Activated effector memory CD4-positive, alpha-beta T cell treated with anti-CD3 and anti-CD28 coated beads, Interleukin-2, amount 50 U/mL, for 16 hours (primary cell): Measurements from ENCODE around the gene MOV10L1.

Experiments
- DNase-seq: peaks from one replicate; pipeline ENCODE4 v3.0.0-alpha.2; 2020

Gene MOV10L1

DNA sequence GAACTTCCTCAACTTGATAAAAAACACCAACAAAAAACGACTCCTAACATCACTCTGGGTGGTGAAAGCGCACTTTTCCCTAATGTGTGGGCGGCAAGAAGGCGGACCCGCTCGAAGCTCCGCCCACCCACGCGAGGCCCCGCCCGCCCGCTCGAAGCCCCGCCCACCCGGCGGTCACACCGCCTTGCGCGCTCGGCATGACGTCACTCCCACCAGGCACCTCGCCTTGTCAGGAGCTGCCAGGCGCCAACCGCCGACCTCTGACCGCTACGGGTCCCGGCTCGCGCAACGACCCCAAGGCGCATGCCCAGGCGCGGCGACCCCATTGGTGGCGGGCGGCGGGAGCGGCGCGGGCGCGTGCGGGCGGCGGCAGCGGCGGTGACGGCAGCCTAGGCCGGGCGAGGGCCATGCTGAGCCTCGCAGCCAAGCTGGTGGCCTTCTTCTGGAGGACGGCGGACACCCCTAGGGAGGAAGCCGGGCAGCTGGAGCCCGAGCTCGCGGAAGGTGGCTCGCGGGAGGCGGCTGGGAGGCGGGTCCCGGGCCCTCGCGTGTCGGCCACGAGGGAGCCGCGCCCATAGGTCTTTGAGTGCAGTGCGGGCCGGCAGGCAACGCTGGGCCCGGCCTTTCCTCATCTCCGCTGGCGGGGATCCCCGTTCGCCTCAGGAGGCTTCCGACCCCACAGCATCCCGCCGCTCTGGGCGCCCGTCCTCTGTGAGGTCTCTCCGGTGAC is at the start of gene MOV10L1:
Gene MOV10L1, plus strand, starts transcription at position 325 of the 730 bp plus-strand sequence. Its CDS starts 83 bp downstream, at position 408.
- no peak for DNase-seq

DNA sequence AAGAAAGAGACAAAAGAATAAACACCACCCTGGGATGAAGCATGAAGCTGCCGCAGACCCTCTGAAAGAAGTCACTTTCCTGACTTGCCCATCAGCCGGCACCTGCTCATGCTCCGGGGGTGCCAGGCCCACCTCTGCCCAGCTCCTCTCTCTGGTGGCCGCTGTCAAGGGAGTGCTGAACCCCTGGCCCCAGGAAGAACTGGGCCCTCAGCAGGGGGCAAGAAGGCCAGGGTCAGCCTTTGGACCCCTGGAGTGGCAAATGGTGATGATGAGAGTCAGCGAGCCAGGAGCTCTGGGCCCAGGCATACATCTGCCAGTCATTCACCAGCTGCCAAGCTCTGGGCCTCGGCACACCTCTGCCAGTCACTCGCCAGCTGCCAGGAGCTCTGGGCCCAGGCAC is 49.1 kb upstream of the MOV10L1 start:
- DNase-seq, result peak; percentile 49

DNA sequence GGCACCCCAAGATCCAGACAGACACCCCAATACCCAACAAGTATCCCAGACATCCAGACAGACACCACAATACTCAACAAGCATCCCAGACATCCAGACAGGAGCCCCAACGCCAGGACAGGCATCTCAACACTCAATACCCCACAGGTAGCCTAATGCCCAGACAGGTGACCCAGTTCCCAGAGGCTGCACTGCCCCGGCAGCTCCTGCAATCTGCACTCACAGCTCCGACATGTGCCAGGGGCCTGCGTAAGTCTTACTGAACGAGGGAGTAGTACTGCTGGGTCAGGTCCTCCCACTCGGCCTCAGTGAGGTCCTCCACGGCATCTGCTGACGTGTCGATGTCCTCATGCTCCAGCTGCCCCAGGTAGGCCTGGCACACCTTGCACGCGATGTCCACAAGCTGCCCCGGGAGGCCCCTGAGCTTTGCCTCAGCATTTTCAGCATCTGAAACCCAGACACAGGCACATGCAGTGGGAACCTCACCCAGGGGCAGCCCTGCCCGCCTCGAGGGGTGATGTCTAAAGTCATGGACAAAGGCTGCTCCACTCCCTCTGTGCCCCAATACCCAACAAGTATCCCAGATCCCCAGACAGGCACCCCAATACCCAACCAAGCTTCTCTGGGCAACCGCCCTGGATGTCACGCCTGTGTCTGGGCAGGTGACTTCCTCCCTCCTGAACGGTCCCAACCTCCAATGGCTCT is 48.3 kb upstream of the MOV10L1 start:
- no peak for DNase-seq

DNA sequence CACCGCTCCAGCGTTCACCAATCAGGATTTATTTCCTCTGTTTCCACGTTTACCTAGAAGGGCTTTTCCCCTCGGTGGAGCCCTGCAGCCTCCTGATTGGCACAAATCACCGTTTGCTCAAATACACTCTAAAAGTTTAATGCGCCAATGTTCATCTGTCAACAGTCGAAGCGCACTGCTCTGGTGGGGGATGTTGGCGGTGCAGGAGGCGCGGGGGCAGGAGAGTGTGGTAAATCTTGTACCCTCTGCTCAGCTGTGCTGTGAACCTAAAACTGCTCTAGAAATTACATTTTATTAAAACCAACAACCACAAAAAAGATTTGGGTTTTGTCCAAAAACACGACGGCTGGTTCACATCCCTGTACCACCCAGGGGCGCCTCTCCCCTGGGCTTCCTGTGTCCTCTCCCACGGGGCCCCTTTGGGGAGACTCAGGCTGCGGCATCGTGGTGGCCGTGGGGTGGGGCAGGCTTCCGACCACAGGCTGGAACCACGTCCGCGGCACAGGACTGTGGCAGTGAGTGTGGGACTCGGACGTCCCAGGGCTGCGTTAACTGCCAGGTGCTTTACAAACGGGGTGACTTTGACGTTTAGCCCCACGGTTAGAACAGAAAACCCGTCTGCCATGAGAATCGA is 45.2 kb upstream of the MOV10L1 start:
- no peak for DNase-seq

DNA sequence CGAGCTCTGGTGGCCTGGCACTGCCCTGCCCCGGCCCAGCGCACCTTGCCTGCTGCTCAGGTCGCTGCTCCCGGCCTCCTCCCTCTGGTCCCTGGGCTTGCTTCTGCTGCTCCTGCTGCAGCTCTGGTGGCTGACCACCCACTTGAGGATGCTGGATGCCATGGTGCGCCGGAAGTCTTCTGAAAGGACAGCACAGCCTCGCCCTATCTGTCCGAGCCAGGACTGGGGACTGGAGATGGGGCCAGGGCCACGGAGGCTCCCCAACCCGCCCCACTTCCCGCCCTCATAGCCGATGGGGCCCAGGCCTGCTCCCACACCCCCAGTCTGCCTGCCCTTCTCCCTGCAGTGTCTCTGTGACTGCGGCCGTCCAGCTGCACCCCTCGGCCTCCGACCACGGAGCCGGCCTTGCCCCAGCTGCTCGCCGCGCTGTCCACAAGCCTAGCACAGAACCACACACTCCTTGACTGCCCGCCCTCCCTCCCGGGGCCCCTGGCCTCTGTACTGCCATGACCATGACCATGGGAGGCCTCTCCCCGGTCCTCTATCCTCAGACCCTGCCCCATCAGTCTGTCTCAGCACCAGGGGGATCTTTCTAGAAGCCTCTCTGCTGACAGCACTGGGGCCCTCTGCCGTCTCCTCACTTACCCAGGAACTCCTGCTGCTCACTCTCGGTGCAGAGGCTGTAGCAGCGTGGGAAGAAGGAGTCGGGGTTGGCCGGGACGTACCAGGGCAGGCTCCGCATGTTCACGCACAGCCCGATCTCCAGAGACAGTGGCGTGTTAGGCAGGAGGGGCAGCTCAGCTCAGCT is 44.4 kb upstream of the MOV10L1 start:
- no peak for DNase-seq

DNA sequence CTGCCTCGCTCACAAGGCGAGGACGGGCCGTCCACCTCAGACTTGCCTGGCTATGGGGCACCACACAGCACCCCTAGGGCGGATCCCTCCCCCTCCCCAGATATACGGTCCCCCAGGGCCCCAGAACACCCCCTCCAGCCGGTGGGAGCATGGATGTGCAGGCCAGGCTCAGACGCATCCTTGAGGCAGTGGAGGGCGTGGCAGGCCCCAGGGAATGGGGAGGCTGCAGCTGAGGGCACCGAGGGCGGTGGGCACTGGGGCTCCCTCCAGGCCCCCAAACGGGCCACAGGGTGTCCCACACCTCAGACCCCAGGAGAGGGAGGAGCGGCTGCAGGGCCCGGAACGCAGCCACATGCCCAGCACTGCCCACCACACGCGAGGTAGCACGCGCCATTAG is 43.8 kb upstream of the MOV10L1 start:
- DNase-seq, result no peak

DNA sequence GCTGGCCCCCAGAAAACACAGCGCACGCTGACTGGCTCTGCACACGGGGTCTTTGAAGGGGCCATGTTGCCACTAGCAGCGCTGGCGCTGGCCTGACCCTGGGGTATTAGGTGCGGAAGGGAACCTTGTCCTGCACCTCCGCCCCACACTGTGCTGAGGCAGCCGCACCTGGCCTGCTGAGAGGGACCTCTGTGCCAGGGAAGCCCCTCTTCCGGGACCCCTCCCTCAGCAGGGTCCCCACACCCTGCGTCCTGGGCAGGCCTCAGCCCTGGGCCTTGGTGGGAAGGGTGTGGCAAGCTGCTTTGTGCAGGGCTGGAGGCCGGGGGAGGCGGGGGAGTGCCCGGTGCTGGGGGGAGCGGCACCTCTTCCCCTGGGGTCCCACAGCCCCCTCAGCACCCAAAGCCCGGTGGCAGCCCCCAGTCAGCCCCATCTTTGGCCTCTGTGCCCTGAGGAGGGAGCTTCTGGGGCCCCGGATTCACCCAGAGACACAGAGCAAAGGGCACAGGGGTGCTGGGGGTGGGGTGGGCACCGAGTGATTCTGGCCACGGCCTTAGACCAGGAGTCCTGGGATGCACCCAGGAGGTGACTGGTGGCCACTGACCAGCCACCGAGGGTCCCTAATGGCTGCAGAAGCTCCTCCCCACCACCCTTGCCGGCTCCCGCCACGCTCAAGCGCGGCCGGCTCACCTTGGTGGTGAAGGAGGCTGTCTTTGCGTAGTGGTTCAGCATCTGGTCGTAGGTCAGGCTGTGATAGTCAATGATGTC is 43.1 kb upstream of the MOV10L1 start:
- no peak for DNase-seq

DNA sequence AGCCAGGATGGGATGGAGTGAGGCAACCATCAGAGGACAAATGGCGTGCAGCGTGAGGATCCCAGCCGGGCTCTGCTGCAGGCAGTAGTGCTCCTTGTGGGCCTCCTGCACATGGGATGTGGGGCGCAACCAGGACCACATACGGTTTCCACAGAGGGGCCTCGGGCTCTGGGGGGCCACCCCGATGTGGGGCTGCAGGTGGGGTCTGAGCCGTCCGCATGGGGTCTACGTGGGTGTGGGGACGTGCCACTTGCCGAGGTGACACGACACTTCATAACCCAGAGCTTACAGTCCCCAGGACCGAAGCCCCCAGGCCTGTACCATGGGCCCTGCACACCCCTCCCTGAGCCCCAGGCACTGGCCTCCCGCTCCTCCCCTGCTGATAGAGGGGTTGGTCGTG is 42.5 kb upstream of the MOV10L1 start:
- no peak for DNase-seq

DNA sequence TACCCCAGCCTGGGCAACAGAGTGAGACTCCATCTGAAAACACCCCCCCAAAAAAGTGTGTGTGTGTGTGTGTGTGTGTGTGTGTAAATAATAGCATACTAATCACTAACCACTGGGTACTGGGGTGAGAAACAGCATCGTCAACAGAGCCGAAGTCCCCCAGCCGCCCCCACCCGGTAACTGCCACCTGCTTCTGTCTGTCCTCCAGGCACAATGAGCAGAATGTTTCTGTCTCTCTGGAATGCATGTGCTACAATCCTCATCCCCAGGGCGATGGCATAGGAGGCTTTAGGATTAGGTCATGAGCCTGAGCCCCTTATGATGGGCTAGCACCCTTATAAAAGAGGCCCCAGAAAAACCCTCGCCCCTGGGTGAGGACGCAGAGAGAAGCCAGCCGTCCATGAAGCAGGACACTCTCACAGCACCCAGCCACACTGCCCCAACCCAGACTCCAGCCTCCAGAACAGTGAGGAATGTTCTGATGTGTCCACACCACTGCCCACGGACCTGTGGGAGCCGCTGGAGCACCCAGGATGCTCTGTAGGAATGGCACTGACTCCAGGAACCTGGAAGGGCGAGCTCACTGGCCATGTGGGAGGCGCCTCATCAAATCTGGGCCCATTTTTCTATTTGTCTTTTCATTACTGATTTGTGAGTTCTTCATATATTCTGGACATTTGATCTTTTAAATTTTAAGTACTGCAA is 41.6 kb upstream of the MOV10L1 start:
- DNase-seq, result no peak

DNA sequence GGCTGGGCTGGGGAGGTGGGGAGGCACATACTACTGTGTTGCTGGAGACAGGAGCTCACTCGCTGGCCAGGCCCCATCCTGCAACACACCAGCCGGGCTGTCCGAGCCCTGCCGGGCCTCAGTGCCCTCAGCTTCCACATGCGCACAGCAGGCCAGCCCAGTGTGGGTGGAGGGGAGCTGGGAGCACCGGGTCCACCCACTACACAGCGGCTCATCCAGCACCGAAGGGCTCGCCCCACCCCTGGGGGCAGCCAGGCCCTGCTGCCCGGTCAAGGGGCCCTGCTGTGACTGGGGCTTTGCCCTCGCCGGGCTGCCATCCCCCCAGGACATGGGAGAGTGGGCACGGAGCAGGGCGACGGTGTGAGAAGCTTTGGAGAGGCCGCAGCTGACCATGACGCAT is 41.0 kb upstream of the MOV10L1 start:
- DNase-seq, result no peak

DNA sequence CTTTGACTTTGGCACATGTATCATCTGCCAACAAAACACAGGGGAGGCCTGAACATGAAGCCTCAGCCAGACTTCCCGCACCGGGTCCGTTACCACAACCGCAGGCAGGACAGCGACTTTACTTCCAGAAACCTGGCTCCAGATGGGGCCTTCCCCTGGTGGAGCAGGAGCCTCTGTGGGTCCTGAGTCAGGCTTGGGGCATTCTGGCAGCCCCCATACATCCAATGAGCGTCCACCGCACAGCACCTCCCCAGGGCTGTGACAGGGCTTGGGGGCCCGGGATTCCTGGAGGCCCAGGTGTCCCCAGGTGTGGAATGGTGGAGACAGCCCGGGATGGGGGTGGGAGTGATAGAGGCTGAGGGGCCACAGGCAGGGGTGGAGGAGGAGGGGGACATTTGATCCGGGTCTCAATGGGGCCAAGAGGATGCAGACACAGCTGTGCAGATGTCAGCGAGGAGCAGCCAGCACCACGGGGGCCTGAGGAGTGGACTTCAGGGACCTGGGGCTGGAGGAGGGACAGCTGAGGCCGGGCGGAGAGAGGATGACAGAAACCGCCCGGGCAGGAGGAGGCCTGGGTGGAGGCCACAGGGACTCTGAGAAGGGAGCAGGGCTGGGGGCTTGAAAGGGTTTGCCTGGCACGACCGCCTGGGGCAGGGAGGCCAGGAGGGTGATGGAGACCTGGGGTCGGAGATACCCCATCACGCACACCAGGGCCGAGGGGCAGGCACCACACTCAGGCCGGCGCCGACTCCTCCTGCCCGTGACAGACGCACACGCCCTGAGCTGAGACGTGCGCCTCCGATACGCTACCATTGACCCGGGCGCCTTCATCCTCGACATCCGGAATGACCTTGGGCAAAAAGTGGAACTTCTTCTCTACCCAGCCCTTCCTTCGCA is 40.3 kb upstream of the MOV10L1 start:
- no peak for DNase-seq

DNA sequence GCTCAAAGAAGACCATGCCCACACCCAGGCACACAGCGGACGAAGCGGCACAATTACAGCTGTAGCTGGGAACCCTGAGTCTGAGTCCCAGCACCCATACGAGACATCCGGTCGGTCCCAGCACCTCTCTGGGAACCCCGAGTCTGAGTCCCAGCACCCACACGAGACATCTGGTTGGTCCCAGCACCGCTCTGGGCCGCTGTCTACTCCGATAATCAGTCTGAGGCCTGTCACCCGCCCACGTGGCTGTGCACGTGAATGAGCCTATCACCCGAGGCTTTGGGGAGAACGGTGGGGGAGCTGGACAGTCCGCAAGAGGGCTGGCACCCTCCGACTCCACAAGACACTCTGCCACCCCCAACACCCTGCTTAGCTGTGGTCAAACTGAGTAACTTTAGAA is 37.9 kb upstream of the MOV10L1 start:
- no peak for DNase-seq

DNA sequence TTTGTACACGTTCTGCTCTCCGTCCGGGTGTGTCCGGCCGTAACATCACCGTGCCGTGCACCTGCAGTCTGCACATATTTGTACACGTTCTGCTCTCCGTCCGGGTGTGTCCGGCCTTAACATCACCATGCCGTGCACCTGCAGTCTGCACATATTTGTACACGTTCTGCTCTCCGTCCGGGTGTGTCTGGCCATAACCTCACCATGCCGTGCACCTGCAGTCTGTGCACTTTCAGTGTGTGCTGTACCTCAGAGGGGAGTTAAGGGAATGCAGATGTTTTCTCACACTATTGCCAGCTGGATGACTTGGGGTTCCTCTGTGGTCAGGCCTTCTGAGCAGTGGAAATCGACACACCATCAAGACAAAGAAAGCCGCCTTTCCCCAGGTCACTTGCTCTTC is 35.9 kb upstream of the MOV10L1 start:
- no peak for DNase-seq

DNA sequence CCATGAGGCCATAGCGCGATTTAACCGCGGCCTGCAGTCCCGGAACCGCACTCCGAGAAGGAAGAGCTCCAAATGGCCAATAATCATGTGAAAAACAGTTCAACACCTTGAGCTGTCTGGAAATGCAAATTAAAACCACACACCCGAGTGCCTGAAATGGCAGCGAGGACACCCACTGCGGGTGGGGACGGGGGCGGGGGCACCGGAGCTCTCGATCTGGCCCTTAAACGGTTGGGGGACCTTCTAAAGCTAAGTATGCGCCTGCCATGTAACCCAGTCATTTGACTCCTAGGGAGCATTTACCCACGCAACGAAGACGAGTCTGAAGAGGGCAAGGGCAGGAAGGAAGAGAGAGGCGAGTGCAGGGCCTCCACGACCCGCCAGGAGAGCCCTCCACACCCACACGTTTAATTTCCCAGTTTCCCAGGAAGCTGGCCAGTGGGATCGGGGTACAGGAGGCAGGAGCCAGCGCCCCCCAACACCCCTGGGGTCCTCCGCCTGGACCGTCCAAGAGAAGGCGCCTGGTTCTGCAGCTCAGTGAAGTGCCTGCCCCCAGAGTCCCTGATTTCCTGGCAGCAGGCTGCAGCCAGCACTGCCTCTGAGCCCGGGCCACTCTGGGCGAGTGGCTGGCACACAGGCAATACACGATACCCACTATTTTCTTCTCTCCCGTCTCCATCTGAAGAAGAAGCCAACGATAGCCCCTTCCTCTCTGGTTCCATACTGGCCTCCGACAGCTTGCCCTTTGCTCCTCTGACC is 33.4 kb upstream of the MOV10L1 start:
- no peak for DNase-seq

DNA sequence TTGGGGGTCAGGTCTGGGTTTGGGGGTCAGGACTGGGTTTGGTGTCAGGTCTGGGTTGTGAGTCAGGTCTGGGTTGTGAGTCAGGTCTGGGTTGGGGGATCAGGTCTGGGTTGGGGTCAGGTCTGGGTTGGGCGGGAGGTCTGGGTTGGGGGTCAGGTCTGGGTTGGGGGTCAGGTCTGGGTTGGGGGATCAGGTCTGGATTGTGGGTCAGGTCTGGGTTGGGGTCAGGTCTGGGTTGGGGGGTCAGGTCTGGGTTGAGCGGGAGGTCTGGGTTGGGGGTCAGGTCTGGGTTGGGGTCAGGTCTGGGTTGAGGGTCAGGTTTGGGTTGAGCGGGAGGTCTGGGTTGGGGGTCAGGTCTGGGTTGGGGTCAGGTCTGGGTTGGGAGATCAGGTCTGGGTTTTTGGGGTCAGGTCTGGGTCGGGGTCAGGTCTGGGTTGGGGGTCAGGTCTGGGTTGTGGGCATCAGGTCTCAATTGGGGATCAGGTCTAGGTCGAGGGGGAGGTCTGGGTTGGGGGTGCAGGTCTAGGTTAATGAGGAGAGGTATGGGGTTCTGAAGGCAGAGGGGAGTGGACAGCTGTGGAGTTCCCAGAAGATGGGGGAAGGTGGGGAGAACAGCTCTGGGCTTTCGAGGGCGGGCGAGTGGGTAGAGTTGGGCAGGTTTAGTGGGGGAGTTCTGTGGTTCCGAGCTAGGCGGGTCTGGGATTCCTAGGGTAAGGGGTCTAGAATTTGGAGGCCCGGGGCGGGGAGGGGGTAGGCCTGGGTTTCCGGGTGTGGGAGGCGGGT is 32.3 kb upstream of the MOV10L1 start:
- no peak for DNase-seq

DNA sequence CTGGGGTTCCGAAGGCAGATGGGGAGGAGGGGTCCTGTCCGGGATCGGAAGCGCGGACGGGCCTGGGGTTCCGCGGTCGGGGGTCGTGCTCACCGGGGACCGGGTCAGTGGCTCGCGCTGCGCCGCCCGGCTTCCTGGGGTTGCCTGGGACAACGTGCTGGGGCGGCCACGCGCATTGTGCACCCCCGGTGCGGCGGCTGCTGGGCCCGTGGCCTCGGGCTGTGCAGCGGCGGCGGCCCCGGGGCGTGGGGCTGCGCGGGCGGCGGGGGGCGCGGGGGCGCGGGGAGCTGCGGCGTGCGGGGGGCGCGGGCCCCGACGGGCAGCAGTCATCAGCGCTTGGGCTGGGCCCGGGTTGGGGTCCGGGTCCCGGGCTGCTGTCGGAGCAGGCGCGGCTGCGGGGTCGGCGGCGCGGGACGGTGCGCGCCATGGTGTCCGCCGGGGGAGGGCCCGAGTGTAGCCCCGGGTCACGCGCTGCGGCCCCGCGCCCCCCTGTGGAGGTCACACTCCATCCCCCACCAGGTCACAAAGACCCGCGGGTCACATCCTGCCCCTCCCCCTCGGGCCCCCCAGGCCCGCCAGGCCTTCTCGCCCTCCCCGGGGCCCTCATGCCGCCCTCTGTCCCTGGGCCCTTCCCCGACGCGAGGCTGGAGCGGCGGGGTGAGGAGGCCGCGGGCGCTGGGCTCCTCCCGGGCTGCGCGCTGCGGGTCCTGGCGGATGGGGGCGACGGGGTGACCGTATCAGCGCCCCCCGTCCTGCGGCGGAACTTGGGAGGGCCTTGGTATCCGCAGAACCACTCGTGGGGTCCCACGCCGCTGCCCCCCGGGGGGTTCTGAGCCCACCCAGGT is 31.5 kb upstream of the MOV10L1 start, which contains the start of gene TTLL8:
Gene TTLL8, minus strand, starts transcription at position 238 of the 845 bp plus-strand sequence.
- no peak for DNase-seq

DNA sequence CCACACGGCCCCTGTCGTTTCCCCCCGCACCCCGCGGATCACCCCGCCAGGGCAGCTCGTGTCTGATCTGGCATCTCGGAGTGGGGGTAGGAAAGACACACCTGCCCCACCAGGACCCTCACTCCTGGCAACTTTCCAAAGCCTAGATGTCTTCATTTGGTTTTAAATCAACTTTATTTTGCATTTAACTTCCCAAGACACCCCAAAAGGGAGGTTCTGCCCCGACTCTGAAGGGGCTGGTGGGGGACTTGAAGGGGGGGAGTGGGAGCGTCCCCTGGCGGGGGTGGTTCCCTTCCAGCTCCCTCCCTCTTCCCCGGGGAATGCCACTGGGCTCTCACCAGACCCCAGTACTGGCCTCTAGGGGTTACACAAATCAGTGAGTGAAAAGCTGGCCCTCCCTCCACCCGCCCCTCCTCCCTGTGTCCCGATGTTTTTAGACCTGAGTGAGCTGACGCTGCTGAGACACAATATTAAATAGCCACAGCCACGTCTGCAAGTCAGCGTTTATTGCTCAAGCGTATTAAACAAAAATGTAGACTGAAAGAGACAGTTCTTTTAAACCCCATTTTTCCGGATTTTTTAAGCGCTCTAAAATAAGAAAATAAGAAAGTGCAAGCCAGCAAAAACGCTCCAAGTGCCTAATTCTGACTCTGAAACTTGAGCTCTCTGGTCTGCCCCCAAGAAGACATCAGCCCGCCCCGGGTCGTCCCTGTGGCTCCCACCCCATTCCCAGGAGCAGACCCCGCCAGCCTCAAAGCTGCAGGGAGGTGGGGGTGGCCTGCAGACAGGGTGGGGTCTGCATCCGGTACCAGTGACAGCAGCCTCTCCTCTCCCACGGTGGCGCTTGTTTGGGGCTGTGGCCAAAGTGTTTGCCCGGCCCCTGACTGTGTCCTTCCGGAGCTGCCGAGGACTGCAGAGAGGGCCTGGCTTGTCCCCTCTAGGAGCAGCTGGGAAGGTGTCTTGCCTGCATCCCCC is 30.6 kb upstream of the MOV10L1 start:
- DNase-seq, result no peak
